ENCODE measurements around the gene RADIL.

The RADIL gene

GRCh38 chr7:4825081-4825480, 58.4 kb downstream of the RADIL start:
- no peak for DNase-seq

GRCh38 chr7:4824120-4824775, 59.3 kb downstream of the RADIL start:
- DNase-seq = no peak

- no peak for DNase-seq
These were observed 59.9 kb downstream of the RADIL start for GRCh38 chr7:4823441-4824119.

- no peak for DNase-seq
These were observed 60.8 kb downstream of the RADIL start for GRCh38 chr7:4822677-4823076.

- DNase-seq = no peak
These were observed 62.5 kb downstream of the RADIL start for GRCh38 chr7:4820967-4821471.

DNA sequence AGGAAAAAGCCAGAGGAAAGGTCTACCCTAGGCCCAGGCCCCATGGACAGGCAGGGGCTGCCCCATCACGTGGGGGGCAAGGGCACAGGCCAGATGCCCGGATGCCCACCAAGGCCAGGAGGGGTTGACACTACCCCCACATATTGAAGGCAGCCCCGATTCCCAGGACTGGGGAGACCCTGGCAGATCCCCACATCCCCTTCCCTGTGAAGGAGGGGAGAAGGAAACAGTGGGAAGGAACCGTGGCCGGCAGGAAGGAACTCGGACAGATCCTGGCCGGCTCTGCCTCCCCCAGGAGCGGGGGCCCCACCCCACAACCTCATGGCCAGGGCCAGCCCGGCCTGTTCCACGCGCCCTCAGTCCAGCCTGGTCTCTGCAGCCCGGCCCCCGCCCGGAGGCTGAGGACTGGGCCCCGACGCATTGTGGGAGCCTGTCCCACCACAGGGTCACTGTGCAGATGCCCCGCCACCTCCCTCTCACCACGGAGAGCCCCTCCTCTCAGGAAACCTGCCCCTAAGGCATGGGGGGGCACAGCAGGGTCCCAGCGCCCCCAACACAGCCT, 63.0 kb downstream of the RADIL start:
- no peak for DNase-seq

- DNase-seq = no peak
These were observed 63.7 kb downstream of the RADIL start for GRCh38 chr7:4819560-4820404.

DNA sequence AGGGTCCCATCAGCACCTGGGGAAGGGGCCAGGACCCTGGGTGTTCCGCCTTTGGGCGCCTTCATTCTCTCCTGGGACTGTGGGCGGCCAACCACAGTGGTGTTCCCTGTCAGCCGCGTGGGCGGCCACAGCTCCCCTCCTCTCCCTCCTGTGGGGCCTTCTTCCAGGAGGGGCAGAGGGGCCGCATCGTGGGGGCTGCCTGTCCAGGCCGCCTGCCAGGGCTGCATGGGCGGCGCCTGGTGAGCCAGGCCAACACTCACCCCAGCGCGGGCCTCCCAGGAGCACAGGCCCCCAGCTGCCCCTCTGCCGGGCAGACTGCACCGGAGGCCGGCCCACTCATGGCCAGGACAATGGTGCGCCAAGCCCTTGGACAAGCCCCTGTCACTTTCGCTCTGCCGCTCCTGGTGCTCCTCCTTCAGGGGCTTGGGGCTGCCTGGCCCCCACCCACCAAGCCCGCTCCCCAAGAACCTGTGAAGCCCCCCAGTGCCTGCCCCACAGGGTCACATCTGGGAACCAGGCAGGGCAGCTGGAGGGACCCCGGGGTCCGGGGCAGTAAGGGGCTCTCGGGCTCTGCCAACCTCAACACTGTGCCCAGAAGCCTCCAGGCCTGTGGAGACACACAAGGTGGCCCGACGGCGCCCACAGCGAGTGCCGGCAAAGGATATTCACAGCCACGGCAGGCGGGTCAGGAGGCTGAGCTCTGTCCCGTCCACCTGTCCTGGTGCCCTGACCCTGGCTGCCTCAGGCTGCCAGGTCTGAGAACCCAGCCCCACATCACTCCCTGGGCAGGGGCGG, 65.3 kb downstream of the RADIL start:
- DNase-seq = no peak

DNA sequence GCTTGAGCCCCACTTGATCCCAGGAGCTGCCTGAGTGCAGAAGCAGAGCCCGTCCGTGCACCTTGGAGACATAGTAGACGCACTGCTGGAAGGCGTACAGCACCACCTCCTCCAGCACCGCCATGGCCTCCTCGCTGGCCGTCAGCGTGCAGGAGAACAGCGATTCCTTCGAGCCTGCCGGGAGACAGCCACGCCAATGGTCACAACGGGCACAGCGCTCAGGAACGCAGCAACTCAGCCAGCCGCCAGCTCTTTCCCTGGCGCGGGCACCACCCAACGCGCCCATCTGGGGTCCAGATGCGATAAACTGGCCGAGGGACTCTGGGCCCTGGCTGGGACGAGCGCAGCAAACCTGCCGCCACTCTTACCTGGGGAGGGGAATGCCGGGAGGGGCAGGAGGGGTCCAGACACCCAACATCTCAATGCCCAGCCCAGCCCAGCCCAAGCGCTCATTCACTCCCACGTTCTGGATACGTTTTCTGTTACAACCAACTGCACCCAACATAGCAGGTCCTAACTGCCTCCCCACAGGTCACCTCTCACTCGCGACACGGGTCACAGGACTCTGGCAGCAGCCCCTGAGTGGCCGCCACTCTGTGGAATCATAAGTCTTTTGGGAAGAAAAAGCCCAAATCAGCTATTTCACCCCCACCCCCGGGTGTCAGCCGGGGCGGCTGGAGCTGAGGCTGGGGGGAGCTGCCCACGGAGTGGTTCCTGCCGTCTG, 66.2 kb downstream of the RADIL start:
- DNase-seq = no peak

DNA sequence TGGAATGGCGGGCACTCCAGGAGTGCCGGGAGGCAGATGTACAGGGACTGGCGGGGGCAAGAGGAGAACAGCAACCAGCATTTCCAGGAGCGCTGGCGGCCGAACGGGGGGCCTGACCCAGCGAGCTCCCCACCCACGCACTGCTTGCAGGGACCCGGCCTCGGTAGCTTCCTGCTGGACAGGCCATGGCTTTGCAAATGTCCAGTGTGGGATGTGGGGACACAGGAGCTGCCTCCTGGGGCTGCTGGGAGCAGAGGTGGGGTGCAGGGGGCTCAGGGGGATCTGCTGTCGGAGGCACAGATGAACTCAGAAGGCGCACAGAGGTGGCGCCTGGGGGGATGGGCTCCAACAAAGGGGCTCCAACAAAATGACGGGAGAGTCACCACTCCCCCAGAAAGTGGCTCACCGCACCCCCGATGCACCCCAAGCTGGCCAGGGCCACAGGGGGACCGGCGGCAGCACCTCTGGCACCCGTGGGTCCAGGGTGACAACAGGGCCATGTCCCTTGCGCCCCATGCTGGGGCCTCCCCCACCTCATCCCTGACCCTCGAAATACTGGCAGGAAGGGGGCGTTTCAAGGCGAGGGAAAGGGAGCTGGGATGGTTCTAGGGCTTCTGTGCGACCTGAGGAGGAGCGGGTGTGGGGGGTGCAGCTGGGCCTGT, 67.0 kb downstream of the RADIL start:
- no peak for DNase-seq

GRCh38 chr7:4815609-4816418, 67.7 kb downstream of the RADIL start:
- DNase-seq = no peak

DNA sequence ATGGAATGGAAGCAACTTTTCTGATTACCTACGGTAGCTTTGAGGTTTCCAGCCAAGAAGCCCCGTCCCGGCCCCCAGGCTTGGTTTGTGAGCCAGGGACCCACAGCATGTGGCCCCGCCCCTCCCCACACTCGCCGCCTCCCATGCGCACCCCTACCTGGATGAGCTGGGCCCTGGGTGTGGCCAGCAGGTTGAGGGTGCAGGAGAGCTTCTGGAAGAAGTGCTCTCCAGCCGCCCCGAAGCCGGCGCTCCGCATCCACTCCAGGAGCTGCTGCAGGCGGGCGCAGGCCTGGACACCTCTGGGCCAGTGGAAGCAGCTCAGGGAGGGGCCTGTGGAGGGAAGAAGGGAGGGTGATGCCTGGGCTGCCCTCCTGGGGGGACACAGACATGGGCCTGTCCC, 68.4 kb downstream of the RADIL start:
- no peak for DNase-seq

GRCh38 chr7:4814433-4814832, 69.1 kb downstream of the RADIL start:
- DNase-seq = no peak

- DNase-seq = no peak
These were observed 73.8 kb downstream of the RADIL start for GRCh38 chr7:4809666-4810065.

DNA sequence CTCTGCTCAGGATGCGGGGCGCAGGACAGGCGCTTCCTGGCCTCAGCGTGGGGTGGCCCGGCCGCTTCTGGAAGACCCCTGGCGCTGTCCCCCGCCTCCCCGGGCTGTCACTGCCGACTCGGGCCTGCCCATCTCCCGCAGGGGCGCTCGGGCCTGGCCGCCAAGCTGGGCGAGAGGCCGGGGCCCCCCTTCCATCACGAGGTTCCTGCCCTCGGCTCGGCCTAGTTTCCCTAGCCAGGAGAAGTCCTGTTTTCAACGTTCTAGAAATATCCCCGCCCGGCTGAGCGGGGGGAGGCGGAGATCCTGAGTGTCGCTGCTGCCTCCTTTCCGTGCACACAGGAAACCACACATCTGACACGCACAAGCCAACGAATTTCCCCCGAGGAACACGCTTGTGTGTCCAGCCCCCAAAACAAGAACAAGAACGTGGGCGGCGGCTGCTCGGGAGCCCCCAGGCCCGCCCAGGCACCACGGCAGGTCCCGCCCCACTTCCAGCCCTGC, 74.4 kb downstream of the RADIL start:
- no peak for DNase-seq

DNA sequence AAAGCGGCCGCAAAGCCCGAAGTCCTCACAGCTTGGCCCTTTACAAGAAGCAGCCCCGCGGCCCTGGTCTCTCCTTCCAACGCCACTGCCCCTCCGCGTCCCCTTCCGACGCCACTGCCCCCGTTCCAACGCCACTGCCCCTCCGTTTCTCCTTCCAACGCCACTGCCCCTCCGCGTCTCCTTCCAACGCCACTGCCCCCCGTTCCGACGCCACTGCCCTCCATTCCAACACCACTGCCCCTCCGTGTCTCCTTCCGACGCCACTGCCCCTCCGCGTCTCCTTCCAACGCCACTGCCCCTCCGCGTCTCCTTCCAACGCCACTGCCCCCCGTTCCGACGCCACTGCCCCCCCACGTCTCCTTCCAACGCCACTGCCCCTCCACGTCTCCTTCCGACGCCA, 75.0 kb downstream of the RADIL start:
- no peak for DNase-seq

DNA sequence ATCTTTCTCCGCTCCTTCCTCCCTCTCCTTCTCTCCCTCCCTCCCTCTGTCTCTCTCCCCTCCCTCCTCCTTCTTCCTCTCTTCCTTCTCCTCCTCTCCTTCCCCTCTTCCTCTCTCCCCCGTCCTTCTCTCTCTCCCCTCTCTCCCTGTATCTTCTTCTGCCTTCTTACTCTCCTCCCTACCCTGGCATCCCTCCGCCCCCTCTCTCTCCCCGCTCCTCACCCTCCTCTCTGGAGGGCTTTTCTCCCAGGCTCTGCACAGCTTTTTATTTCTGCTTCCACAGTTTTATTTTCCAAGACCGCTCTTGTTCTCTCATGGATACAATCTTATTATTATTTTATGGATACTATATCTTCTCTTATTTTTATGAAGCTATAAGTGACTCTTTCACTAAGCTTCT, 75.5 kb downstream of the RADIL start:
- DNase-seq = no peak

GRCh38 chr7:4807598-4808016, 75.9 kb downstream of the RADIL start:
- DNase-seq = no peak

GRCh38 chr7:4806983-4807597, 76.4 kb downstream of the RADIL start:
- no peak for DNase-seq

DNA sequence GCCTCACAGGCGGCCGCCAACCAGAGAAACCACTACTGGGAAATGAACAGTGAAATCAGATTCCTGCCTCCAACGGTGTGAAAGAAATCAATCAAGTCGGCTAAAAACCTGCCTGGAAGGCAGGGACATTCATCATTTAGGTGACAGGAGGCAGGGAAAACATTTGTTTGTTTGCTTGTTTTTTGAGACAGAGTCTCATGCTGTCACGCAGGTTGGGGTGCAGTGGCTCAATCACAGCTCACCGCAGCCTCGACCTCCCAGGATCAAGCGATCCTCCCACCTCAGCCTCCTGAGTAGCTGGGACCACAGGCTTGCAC, 77.6 kb downstream of the RADIL start:
- DNase-seq = no peak

Measured in activated gamma-delta T cell treated with Interleukin-2 at 50 U/mL for 16 hours (primary cell).